ENCODE results near the gene GPANK1.

The GPANK1 gene

GRCh38 chr6:31655349-31656237 is 9.2 kb downstream of the GPANK1 start, which contains the start of gene APOM:
Gene APOM, plus strand, starts transcription at chr6:31655894. Its CDS starts 73 bp downstream, at chr6:31655967.
- peaks cover 62 to 65% of the 10 kb centered on the region in 2 experiments for H3K4me1 ChIP-seq (ENCODE audit: control insufficient read depth in 1 of 2, insufficient read depth in 1 of 2, low read depth in 1 of 2, low read length in 1 of 2)
- no peak within 1 kb of the TSS for H3K4me3 ChIP-seq (ENCODE audit: low read depth in 1 of 2, low read length in 1 of 2)
- peaks cover 27% of the 10 kb centered on the region for H3K36me3 ChIP-seq
- H3K27me3 ChIP-seq: no peaks in the 10 kb centered on the region
- H3K9me3 ChIP-seq: no peaks in the 10 kb centered on the region
- TF ChIP-seq, protein P1, sequence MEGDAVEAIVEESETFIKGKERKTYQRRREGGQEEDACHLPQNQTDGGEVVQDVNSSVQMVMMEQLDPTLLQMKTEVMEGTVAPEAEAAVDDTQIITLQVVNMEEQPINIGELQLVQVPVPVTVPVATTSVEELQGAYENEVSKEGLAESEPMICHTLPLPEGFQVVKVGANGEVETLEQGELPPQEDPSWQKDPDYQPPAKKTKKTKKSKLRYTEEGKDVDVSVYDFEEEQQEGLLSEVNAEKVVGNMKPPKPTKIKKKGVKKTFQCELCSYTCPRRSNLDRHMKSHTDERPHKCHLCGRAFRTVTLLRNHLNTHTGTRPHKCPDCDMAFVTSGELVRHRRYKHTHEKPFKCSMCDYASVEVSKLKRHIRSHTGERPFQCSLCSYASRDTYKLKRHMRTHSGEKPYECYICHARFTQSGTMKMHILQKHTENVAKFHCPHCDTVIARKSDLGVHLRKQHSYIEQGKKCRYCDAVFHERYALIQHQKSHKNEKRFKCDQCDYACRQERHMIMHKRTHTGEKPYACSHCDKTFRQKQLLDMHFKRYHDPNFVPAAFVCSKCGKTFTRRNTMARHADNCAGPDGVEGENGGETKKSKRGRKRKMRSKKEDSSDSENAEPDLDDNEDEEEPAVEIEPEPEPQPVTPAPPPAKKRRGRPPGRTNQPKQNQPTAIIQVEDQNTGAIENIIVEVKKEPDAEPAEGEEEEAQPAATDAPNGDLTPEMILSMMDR (IDR thresholded peaks at IDR 0.05): no peak
- peak within 1 kb of the TSS; percentile 27 for H3K27ac ChIP-seq

DNA sequence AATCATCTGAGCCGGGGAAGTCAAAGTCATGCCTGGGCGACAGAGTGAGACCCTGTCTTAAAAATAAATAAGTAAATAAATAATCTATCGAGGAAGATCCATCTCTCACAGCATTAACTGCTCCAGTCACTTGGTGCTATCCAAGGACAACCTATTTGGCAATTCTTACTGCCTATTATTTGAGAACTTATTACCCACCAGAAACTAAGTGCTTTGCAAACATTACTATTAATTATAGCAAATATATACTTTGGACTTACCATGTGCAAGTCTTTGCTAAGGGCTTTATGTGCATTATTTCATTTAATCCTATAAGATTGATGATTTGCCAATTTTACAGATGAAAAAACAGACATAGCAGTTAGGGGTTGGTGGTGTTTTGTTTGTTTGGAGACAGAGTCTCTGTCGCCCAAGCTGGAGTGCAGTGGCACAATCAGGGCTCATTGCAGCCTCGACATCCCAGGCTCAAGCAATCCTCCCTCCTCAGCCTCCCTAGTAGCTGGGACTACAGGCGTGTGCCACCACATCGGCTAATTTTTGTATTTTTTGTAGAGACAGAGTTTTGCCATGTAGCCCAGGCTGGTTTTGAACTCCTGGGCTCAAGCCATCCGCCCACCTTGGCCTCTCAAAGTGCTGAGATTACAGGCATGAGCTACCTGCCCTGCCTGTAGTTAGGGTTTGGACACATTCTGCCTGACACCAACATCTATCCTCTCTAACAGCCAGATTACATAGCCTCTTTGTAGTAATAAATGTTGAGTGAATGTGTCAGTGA is 10.0 kb downstream of the GPANK1 start:
- H3K4me1 ChIP-seq (ENCODE audit: control insufficient read depth in 1 of 2, insufficient read depth in 1 of 2, low read depth in 1 of 2, low read length in 1 of 2): peaks cover 54 to 59% of the 10 kb centered on the region in 2 experiments
- H3K27me3 ChIP-seq: no peaks in the 10 kb centered on the region
- H3K36me3 ChIP-seq: peaks cover 28% of the 10 kb centered on the region
- no peaks in the 10 kb centered on the region for H3K9me3 ChIP-seq
- no peak overlapping the region for H3K27ac ChIP-seq
- TF ChIP-seq, protein P1 (IDR thresholded peaks at IDR 0.05): no peak
- H3K4me3 ChIP-seq (ENCODE audit: low read depth in 1 of 2, low read length in 1 of 2): no peak overlapping the region

GRCh38 chr6:31652925-31653724 is 11.7 kb downstream of the GPANK1 start:
- peaks cover 44% of the 10 kb centered on the region for H3K36me3 ChIP-seq
- peak overlapping the region; percentile 100 for H3K27ac ChIP-seq
- TF ChIP-seq, protein P1 (IDR thresholded peaks at IDR 0.05): no peak
- H3K27me3 ChIP-seq: no peaks in the 10 kb centered on the region
- H3K4me3 ChIP-seq (ENCODE audit: low read depth in 1 of 2, low read length in 1 of 2): peak overlapping the region; percentile 85 to 93
- no peaks in the 10 kb centered on the region for H3K9me3 ChIP-seq
- peaks cover 38 to 42% of the 10 kb centered on the region in 2 experiments for H3K4me1 ChIP-seq (ENCODE audit: control insufficient read depth in 1 of 2, insufficient read depth in 1 of 2, low read depth in 1 of 2, low read length in 1 of 2)

DNA sequence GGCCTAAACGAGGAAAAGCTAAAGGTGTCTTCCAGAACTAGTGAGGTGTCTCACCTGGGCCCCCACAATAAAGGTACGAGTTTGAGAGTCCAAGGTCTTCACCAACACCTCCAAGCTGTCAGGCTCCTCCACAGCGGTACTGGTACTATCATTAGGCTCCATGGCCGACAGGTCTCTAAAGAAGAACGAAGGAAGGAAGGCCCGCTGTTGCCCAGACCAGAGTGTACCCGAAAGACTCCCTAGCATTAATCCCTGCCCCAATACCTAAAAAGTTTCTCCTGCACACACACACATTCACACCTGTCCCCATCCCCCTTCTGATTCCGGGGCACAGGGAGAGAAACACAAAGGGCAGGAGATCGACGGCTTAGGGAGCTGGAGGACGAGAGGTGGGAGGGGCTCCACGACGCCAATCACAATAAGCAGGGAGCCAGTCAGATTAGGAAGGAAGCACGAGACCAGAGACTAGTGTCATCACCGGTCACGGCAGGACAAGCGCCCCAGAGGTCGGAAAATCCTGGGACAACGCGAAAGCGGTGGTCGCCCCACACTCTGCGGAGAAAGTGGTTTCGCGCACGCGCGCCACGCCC is 13.1 kb downstream of the GPANK1 start:
- peak overlapping the region; percentile 85 to 93 for H3K4me3 ChIP-seq (ENCODE audit: low read depth in 1 of 2, low read length in 1 of 2)
- peaks cover 51% of the 10 kb centered on the region for H3K36me3 ChIP-seq
- H3K4me1 ChIP-seq (ENCODE audit: control insufficient read depth in 1 of 2, insufficient read depth in 1 of 2, low read depth in 1 of 2, low read length in 1 of 2): peaks cover 28 to 32% of the 10 kb centered on the region in 2 experiments
- H3K9me3 ChIP-seq: no peaks in the 10 kb centered on the region
- H3K27ac ChIP-seq: peak overlapping the region; percentile 100
- TF ChIP-seq, protein P1 (IDR thresholded peaks at IDR 0.05): no peak
- H3K27me3 ChIP-seq: no peaks in the 10 kb centered on the region

GRCh38 chr6:31645325-31645724 is 19.5 kb downstream of the GPANK1 start:
- no peak overlapping the region for H3K27ac ChIP-seq
- H3K36me3 ChIP-seq: peaks cover 93% of the 10 kb centered on the region
- TF ChIP-seq, protein P1 (IDR thresholded peaks at IDR 0.05): no peak
- H3K4me1 ChIP-seq (ENCODE audit: control insufficient read depth in 1 of 2, insufficient read depth in 1 of 2, low read depth in 1 of 2, low read length in 1 of 2): no peaks in the 10 kb centered on the region
- no peaks in the 10 kb centered on the region for H3K27me3 ChIP-seq
- no peaks in the 10 kb centered on the region for H3K9me3 ChIP-seq
- H3K4me3 ChIP-seq (ENCODE audit: low read depth in 1 of 2, low read length in 1 of 2): no peak overlapping the region
